ENCODE results near the gene STK11IP. TPM values are rescaled to one million over a fixed set of nuclear protein-coding genes. Genes with fewer than 3 reads are reported as not detected.

STK11IP gene
- total and polyA plus RNA-seq, 9 of the 15 experiments (the other 6 are each of a cell fraction or from before 2014, with no cell fraction given) = 0.52 to 21.7 (median 5.6) TPM

DNA sequence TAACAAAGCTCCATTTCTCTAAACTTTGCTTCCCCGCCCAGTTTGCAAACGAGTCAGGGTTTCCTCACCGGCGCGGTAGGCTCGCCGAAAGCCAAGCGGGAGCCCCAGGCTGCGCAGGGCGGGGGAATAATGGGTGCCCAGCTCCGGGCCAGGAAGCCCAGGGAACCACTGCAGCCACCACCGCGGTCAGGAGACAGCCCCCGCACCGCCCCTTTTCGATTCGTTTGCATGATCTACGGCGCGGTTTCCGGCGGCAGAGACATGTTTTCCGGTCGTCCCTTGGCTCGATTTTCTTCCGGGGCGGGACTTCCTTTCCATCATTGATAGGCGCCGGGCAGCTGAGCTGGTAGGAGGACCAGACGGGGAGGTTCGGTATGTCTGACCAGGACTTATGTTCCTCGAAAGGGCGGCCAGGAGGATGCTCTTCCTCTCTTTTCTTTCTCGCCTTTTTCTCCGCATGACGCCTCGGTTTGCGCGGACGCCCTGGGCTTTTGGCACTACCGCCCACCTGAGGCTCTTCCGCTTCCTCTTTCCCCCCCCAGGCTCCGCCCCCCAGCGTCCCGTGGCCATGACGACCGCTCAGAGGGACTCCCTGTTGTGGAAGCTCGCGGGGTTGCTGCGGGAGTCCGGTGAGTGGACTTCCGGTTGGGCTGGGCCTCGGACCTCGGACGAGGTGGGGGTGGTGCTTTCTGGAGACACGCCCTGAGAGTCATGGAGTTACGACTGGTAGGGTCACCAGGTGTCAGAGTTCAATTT lies at the start of gene STK11IP (continued):
- TF ChIP-seq, protein P1, sequence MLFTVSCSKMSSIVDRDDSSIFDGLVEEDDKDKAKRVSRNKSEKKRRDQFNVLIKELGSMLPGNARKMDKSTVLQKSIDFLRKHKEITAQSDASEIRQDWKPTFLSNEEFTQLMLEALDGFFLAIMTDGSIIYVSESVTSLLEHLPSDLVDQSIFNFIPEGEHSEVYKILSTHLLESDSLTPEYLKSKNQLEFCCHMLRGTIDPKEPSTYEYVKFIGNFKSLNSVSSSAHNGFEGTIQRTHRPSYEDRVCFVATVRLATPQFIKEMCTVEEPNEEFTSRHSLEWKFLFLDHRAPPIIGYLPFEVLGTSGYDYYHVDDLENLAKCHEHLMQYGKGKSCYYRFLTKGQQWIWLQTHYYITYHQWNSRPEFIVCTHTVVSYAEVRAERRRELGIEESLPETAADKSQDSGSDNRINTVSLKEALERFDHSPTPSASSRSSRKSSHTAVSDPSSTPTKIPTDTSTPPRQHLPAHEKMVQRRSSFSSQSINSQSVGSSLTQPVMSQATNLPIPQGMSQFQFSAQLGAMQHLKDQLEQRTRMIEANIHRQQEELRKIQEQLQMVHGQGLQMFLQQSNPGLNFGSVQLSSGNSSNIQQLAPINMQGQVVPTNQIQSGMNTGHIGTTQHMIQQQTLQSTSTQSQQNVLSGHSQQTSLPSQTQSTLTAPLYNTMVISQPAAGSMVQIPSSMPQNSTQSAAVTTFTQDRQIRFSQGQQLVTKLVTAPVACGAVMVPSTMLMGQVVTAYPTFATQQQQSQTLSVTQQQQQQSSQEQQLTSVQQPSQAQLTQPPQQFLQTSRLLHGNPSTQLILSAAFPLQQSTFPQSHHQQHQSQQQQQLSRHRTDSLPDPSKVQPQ (CRISPR knock-in tag; IDR thresholded peaks at IDR 0.05; ENCODE audit: borderline replicate concordance) = no peak
- TF ChIP-seq C11orf30 (IDR thresholded peaks at IDR 0.05; ENCODE audit: low read depth) = peak; percentile 93
- TF ChIP-seq SIRT6 (IDR thresholded peaks at IDR 0.05; ENCODE audit: low read depth, low read length) = no peak
- TF ChIP-seq HNRNPUL1 (IDR thresholded peaks at IDR 0.05; ENCODE audit: low read length) = no peak
- TF ChIP-seq ZNF384 (IDR thresholded peaks at IDR 0.05; ENCODE audit: low read depth, low read length) = no peak
- TF ChIP-seq ZNF140 (CRISPR knock-in tag; IDR thresholded peaks at IDR 0.05) = no peak
- TF ChIP-seq ZNF57 (CRISPR knock-in tag; IDR thresholded peaks at IDR 0.05) = no peak
- no peak for TF ChIP-seq ZNF175 (CRISPR knock-in tag; IDR thresholded peaks at IDR 0.05; ENCODE audit: low read depth)
- TF ChIP-seq RHOXF2B (CRISPR knock-in tag; conservative IDR thresholded peaks at IDR 0.05) = no peak
- TF ChIP-seq, protein P2, sequence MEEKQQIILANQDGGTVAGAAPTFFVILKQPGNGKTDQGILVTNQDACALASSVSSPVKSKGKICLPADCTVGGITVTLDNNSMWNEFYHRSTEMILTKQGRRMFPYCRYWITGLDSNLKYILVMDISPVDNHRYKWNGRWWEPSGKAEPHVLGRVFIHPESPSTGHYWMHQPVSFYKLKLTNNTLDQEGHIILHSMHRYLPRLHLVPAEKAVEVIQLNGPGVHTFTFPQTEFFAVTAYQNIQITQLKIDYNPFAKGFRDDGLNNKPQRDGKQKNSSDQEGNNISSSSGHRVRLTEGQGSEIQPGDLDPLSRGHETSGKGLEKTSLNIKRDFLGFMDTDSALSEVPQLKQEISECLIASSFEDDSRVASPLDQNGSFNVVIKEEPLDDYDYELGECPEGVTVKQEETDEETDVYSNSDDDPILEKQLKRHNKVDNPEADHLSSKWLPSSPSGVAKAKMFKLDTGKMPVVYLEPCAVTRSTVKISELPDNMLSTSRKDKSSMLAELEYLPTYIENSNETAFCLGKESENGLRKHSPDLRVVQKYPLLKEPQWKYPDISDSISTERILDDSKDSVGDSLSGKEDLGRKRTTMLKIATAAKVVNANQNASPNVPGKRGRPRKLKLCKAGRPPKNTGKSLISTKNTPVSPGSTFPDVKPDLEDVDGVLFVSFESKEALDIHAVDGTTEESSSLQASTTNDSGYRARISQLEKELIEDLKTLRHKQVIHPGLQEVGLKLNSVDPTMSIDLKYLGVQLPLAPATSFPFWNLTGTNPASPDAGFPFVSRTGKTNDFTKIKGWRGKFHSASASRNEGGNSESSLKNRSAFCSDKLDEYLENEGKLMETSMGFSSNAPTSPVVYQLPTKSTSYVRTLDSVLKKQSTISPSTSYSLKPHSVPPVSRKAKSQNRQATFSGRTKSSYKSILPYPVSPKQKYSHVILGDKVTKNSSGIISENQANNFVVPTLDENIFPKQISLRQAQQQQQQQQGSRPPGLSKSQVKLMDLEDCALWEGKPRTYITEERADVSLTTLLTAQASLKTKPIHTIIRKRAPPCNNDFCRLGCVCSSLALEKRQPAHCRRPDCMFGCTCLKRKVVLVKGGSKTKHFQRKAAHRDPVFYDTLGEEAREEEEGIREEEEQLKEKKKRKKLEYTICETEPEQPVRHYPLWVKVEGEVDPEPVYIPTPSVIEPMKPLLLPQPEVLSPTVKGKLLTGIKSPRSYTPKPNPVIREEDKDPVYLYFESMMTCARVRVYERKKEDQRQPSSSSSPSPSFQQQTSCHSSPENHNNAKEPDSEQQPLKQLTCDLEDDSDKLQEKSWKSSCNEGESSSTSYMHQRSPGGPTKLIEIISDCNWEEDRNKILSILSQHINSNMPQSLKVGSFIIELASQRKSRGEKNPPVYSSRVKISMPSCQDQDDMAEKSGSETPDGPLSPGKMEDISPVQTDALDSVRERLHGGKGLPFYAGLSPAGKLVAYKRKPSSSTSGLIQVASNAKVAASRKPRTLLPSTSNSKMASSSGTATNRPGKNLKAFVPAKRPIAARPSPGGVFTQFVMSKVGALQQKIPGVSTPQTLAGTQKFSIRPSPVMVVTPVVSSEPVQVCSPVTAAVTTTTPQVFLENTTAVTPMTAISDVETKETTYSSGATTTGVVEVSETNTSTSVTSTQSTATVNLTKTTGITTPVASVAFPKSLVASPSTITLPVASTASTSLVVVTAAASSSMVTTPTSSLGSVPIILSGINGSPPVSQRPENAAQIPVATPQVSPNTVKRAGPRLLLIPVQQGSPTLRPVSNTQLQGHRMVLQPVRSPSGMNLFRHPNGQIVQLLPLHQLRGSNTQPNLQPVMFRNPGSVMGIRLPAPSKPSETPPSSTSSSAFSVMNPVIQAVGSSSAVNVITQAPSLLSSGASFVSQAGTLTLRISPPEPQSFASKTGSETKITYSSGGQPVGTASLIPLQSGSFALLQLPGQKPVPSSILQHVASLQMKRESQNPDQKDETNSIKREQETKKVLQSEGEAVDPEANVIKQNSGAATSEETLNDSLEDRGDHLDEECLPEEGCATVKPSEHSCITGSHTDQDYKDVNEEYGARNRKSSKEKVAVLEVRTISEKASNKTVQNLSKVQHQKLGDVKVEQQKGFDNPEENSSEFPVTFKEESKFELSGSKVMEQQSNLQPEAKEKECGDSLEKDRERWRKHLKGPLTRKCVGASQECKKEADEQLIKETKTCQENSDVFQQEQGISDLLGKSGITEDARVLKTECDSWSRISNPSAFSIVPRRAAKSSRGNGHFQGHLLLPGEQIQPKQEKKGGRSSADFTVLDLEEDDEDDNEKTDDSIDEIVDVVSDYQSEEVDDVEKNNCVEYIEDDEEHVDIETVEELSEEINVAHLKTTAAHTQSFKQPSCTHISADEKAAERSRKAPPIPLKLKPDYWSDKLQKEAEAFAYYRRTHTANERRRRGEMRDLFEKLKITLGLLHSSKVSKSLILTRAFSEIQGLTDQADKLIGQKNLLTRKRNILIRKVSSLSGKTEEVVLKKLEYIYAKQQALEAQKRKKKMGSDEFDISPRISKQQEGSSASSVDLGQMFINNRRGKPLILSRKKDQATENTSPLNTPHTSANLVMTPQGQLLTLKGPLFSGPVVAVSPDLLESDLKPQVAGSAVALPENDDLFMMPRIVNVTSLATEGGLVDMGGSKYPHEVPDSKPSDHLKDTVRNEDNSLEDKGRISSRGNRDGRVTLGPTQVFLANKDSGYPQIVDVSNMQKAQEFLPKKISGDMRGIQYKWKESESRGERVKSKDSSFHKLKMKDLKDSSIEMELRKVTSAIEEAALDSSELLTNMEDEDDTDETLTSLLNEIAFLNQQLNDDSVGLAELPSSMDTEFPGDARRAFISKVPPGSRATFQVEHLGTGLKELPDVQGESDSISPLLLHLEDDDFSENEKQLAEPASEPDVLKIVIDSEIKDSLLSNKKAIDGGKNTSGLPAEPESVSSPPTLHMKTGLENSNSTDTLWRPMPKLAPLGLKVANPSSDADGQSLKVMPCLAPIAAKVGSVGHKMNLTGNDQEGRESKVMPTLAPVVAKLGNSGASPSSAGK (IDR thresholded peaks at IDR 0.05) = no peak
- TF ChIP-seq ZNF354B (CRISPR knock-in tag; IDR thresholded peaks at IDR 0.05) = no peak
- TF ChIP-seq CREB3 (tag; conservative IDR thresholded peaks at IDR 0.05; ENCODE audit: low read depth) = no peak
- TF ChIP-seq HDAC8 (tag; IDR thresholded peaks at IDR 0.05) = no peak

Measured in K562 (cell line).